ENCODE measurements around the gene EGLN3.

DNA sequence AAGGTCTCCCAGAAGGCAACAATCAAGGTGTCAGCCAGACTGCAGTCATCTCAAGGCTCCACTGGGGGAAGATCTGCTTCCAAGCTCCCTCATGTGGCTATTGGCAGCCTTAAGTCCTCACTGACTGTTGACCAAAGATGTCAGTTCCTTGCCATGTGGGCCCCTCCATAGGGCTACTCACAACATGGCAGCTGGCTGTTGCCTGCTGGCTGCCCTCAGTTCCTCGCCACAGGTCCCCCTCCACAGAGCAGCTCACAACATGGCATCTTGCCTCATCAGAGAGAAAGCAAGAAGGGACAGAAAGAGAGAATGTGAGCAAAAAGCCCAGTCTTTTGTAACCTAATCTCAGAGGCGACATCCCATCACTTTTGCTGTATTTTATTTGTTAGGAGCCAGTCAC lies 34.4 kb upstream of the EGLN3 start:
- TF ChIP-seq RCOR1 (conservative IDR thresholded peaks at IDR 0.05; ENCODE audit: low read depth, low read length) = no peak
- TF ChIP-seq SRF (IDR thresholded peaks at IDR 0.05; ENCODE audit: low read depth in 2 of 2, low read length in 2 of 2) = no peak
- TF ChIP-seq POLR2A (IDR thresholded peaks at IDR 0.05; ENCODE audit: low read depth, low read length) = no peak
- no peak for TF ChIP-seq MYC (IDR thresholded peaks at IDR 0.05; ENCODE audit: insufficient read depth, insufficient read length, insufficient replicate concordance, low read length, severe bottlenecking)
- no peak for TF ChIP-seq TCF12 (IDR thresholded peaks at IDR 0.05; ENCODE audit: low read depth, low read length)
- TF ChIP-seq CHD1 (IDR thresholded peaks at IDR 0.05; ENCODE audit: low read depth, low read length) = no peak
- TF ChIP-seq, protein P1, sequence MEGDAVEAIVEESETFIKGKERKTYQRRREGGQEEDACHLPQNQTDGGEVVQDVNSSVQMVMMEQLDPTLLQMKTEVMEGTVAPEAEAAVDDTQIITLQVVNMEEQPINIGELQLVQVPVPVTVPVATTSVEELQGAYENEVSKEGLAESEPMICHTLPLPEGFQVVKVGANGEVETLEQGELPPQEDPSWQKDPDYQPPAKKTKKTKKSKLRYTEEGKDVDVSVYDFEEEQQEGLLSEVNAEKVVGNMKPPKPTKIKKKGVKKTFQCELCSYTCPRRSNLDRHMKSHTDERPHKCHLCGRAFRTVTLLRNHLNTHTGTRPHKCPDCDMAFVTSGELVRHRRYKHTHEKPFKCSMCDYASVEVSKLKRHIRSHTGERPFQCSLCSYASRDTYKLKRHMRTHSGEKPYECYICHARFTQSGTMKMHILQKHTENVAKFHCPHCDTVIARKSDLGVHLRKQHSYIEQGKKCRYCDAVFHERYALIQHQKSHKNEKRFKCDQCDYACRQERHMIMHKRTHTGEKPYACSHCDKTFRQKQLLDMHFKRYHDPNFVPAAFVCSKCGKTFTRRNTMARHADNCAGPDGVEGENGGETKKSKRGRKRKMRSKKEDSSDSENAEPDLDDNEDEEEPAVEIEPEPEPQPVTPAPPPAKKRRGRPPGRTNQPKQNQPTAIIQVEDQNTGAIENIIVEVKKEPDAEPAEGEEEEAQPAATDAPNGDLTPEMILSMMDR (IDR thresholded peaks at IDR 0.05 in 2 of 3, conservative IDR thresholded peaks at IDR 0.05 in 1 of 3; ENCODE audit: control insufficient read depth in 2 of 3, extremely low read depth in 1 of 3, insufficient read depth in 1 of 3, low read depth in 3 of 3, low read length in 3 of 3) = no peak
- TF ChIP-seq, protein P2, sequence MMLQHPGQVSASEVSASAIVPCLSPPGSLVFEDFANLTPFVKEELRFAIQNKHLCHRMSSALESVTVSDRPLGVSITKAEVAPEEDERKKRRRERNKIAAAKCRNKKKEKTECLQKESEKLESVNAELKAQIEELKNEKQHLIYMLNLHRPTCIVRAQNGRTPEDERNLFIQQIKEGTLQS (IDR thresholded peaks at IDR 0.05; ENCODE audit: borderline replicate concordance, extremely low read depth, low read depth, low read length) = no peak
- TF ChIP-seq FOXK2 (IDR thresholded peaks at IDR 0.05) = no peak
- no peak for TF ChIP-seq NFYA (IDR thresholded peaks at IDR 0.05; ENCODE audit: borderline replicate concordance, low read depth, low read length)
- TF ChIP-seq CEBPB (IDR thresholded peaks at IDR 0.05; ENCODE audit: borderline replicate concordance in 1 of 2, low read depth in 2 of 2, low read length in 2 of 2) = no peak
- no peak for TF ChIP-seq EZH2 (IDR thresholded peaks at IDR 0.05; ENCODE audit: borderline replicate concordance, control insufficient read depth, low read depth, low read length)
- TF ChIP-seq, protein P3, sequence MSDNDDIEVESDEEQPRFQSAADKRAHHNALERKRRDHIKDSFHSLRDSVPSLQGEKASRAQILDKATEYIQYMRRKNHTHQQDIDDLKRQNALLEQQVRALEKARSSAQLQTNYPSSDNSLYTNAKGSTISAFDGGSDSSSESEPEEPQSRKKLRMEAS (IDR thresholded peaks at IDR 0.05; ENCODE audit: low read depth, low read length) = no peak
- TF ChIP-seq POLR2AphosphoS5 (IDR thresholded peaks at IDR 0.05; ENCODE audit: low read length) = no peak

Data from GM12878 (cell line).